HG03521 (cell line): ENCODE measurements around the gene TRPM4.
"Not testable (repeated sequence)": the region's sequence is repeated elsewhere in the genome, so short reads cannot be mapped to it uniquely, and the experiment has no call there.

Experiments used
- ATAC-seq: cut with Tn5 transposase; IDR thresholded peaks from one replicate; pipeline ENCODE4 v1.9.1; 2021; ENCODE audit warnings: mild to moderate bottlenecking, moderate library complexity; ENCODE audit not compliant: unreplicated experiment

TRPM4 gene

DNA sequence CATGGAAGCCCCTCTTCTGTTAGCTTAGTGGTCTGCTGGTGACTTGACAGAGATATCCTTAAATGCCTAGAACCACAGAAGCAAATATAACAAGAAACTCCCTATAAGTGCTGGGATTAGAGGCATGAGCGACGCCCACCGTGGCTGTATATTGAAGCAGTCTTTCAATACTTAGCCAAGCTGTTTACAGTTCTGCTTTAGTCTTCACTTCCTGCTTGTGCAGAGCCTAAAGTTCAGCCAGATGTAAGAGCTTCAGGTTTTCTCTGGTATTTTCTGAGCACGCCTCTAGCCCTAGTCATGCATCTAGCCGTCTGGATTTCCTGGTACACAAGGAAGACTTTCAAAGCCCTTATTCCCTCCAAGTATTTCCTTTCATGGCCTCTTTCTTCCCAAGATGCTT, 28.5 kb downstream of the TRPM4 start:
- no peak for ATAC-seq

DNA sequence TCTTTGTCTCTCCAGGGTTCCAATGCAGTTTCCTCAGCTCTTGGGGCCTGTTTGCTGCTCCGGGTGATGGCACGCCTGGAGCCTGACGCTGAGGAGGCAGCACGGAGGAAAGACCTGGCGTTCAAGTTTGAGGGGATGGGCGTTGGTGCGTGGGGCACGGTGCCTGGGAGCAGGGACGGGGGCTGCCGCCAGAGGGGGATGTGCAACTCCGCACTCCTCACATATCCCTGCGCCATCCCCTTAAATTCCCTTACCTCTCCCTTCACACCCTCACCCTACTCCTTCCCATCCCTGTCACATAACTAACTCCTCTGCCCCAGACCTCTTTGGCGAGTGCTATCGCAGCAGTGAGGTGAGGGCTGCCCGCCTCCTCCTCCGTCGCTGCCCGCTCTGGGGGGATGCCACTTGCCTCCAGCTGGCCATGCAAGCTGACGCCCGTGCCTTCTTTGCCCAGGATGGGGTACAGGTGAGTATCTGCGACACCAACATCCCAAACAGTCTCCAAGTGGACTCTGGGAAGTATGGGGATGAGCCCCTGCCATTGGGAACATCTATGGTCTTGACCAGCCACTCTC, 31.1 kb downstream of the TRPM4 start:
- ATAC-seq, result no peak

DNA sequence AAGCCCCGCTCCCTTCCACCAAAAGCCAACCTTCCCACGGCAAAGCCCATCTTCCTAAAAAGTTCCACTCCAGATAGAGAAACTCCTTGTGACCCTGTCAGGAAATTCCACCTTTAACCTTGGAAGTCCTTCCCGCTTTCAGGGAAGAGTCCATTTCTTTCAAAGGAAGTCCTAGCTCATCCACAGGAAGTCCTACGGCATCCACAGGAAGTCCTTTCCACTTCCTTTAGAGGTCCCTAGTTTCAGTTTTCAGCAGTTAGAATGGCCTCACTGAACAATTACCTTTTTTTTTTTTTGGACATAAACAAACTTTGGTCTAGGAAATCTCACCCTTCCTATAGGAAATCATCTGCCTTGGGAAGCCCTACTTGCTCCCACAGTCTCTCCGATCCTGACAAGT, 31.7 kb downstream of the TRPM4 start:
- ATAC-seq, result no peak

DNA sequence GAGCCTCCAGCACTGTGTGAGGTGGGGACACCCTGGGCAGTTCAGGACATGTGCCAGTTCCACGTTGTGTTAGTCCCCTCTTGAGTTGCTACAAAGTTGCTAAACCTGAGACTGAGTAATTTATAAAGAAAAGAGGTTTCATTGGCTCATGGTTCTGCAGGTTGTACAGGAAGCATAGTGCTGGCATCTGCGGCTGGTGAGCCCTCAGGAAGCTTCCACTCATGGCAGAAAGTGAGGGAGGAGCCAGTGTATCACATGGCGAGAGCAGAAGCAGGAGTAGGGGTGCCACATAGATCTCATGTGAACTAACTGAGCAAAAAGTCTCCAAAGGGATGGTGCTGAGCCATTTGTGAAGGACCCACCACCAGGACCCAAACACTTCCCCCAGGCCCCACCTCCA, 33.2 kb downstream of the TRPM4 start:
- no peak for ATAC-seq

DNA sequence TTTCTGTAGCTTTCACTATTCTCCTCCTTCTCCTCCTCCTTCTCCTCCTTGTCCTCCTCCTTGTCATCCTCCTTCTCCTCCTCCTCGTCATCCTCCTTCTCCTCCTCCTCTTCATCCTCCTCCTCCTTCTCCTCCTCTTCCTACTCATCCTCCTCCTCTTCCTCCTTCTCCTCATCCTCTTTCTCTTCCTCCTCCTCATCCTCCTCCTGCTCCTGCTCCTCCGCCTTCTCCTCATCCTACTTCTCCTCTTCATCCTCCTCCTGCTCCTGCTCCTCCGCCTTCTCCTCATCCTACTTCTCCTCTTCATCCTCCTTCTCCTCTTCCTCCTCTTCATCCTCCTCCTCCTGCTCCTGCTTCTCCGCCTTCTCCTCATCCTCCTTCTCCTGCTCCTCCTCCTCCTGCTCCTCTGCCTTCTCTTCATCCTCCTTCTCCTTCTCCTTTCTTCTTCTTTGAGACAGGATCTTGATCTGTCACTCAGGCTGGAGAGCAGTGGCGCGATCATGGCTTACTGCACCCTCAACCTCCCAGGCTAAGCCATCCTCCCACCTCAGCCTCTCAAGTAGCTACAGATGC, 36.3 kb downstream of the TRPM4 start:
- no peak for ATAC-seq

DNA sequence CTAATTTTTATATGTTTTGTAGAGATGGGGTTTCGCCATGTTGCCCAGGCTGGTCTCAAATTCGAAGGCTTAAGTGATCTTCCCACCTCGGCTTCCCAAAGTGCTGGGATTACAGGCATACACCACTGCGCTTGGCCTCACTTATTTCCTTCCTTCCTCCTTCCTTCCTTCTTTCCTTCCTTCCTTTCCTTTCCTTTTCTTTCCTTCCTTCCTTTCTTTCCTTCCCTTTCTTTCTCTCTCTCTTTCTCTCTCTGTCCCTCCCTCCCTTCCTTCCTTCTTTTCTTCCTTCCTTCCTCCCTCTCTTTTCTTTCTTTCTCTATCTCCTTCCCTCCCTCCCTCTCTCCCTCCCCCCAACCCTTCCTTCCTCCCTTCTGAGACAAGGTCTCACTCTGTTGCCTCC, 36.8 kb downstream of the TRPM4 start:
- no peak for ATAC-seq

DNA sequence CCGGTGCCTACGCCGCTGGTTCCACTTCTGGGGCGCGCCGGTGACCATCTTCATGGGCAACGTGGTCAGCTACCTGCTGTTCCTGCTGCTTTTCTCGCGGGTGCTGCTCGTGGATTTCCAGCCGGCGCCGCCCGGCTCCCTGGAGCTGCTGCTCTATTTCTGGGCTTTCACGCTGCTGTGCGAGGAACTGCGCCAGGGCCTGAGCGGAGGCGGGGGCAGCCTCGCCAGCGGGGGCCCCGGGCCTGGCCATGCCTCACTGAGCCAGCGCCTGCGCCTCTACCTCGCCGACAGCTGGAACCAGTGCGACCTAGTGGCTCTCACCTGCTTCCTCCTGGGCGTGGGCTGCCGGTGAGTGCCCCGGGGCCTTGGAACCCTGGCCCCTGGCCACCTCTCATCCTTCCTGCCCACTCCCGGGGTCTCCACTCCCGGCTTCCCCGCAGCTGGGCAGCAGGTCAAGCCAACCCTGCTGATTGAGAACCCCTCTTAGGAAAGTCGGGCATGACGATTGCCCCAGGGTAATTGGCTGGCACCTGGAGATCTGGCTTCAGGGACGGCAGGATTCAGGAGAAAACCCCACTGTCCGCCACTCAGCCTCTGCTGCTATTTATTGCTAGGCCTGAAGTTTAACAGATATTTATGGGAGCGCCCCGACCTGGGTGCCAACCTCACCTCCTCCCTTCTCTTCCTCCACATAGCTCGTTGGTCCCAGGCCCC, 39.1 kb downstream of the TRPM4 start:
- no peak for ATAC-seq

DNA sequence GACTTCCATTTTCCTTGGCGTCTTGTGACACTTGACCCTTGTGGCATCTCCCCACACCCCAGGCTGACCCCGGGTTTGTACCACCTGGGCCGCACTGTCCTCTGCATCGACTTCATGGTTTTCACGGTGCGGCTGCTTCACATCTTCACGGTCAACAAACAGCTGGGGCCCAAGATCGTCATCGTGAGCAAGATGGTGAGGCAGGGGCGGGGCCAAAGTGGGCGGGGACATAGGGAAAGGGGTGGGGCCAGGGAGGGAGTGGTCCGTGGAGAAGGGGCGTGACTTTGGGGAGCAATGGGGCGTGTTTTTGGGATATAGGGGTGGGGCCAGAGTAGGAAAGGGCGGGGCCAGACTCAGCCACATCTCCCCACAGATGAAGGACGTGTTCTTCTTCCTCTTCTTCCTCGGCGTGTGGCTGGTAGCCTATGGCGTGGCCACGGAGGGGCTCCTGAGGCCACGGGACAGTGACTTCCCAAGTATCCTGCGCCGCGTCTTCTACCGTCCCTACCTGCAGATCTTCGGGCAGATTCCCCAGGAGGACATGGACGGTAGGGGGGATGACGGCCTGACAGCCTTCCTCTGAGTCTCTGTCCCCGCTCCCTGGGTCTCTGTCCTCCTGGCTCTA, 42.8 kb downstream of the TRPM4 start:
- no peak for ATAC-seq

DNA sequence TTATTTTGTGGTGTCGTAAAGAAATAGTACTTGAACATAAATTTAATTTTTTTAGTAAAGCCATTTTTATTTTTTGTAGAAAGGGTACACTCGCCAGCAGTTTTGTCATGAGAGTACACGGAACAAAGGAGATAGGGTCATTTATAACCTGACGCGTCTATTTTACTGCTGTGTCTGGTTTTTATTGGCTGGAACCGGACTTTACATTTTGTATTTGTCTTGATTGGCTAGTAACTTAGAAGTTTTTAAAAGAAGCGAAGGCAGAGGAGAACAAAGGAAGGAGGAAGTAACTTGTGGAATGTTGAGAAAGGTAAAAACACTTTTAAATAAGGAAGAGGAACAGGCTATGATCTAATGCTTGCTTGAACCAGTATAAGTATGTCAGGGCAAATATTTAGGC, 43.5 kb downstream of the TRPM4 start:
- ATAC-seq, result no peak

DNA sequence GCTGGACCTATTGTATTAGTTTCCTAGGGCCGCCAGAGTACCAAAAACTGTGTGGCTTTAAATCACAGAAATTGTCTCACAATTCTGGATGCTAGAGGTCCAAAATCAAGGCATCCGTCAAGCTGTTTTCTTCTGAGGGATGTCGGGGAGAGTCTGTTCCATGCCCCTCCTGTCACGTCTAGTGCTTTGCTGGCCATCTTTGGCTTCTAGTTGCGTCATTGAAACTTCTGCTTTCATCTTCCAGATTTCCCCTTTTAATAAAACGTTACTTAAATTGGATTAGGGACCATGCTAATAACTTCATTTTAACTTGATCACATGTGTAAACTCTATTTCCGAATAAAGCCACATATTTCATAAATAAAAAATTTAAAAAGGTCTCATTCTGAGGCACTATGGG, 47.5 kb downstream of the TRPM4 start:
- no peak for ATAC-seq

DNA sequence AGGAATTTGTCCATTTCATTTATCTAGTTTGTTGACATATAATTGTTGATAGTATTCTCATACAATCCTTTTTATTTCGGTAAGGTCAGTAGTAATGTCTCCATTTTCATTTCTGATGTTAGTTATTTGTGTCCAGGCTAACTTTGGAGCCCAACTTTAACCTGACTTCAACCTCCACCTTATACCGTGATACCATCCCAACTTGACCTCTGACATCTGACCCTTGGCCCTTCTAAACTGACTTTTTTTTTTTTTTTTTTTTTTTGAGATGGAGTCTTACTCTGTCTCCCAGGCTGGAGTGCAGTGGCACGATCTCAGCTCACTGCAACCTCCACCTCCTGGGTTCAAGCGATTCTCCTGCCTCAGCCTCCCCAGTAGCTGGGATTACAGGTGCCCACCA, 51.9 kb downstream of the TRPM4 start:
- not testable (repeated sequence) for ATAC-seq

DNA sequence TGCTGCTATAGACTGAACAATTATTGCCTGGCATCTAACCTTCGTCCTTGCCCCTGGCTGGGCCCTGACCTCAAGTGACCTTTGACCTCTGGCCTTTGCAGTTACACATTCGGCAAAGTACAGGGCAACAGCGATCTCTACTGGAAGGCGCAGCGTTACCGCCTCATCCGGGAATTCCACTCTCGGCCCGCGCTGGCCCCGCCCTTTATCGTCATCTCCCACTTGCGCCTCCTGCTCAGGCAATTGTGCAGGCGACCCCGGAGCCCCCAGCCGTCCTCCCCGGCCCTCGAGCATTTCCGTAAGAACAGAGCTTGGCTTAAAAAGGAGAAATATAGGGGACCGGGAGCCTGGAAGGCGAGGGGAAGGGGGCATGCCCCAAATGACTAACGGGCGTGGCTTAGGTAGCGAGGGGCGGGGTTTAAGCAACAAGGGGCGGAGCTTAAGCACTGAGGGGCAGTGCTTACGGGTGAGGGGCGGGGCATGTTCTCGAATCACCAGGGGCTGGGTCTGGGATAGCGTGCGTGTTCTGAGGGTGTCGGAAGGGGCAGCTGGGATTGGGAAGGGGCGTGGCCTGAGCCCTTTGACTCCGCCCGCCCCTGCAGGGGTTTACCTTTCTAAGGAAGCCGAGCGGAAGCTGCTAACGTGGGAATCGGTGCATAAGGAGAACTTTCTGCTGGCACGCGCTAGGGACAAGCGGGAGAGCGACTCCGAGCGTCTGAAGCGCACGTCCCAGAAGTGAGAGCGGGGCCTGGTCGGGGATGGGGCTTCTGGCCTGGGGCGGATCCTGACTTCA, 52.7 kb downstream of the TRPM4 start:
- no peak for ATAC-seq

DNA sequence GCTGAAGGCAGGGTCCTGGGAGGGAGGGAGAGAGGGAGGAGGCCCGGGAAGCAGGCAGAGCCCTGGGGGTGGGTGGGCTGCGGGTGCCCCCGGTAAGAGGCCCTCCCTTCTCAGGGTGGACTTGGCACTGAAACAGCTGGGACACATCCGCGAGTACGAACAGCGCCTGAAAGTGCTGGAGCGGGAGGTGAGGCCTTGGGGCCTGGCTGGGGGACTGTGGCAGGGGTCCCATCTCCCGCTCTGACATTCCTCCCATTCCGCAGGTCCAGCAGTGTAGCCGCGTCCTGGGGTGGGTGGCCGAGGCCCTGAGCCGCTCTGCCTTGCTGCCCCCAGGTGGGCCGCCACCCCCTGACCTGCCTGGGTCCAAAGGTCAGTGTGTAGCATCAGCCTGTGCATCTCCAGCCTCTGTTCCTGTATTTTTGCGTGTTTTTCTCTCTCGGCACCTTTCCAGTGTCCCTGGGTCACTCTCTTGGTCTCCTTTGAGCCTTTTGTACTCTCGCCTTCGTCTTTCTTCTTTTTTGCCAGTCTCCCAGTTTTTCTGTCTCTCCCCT, 53.4 kb downstream of the TRPM4 start:
- no peak for ATAC-seq

DNA sequence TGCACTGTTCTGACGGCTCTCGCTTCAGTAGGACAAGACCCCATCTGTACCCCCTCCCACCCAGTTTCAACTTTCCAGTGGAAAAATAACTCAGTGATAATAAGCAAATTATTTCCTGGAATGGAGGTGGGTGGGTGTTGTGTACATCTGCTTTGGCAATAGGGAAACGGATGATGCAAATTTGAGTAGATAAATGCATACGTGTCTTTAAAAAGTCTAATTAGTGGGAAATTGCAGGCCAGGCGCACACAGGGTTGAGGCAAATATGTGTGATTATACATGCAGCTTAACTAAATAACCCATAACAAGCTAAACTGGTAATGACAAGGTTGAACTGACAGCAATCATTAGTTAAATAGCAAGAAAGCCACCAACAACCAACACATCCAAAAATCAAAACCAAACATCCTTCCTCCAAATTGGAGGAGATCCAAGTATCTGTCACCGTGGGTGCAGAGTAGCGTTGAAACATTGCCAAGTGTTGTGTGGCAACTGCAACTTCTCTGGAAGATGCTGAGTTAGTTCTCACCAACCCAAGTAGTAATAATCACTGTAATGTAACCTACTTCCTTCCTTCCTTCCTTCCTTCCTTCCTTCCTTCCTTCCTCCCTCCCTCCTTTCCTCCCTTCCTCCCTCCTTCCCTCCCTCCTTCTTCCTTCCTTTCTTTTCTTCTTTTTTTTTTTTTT, 54.6 kb downstream of the TRPM4 start:
- no peak for ATAC-seq

DNA sequence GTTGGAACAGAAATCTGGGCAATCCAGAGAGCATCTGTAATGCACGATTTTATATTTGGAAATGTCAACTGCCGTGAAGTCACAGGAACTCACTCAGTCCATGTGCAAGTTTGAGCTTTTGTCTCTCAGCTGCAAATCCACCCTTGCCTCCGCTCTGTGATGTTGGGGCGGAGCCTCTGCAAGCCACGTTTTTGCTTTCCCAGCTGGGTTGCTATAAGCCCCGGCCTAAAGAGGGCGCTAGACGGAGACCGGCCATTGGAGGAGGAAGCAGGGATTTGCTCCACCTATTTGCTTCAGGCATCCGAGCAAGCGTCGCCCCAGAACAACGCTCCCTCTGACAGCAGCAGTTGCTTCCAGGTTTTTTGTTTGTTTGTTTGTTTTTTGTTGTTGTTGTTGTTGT, 56.2 kb downstream of the TRPM4 start:
- ATAC-seq, result no peak

DNA sequence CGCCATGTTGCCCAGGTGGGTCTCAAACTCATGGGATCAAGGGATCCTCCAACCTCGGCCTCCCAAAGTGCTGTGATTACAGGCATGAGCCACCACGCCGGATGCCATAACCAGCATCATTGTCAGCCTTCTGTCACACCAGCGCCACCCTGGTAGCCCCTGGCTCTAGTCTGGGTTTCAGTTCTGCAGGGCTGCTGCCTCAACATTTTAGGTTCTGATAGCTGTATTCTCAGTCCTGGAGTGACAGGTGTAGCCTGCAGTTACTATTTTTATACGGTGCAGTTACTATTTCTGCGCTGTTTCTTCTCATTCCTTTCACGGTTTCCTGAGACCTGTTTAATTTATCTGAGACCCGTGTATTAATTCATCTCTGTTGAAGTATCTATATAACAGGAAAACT, 57.1 kb downstream of the TRPM4 start:
- no peak for ATAC-seq

DNA sequence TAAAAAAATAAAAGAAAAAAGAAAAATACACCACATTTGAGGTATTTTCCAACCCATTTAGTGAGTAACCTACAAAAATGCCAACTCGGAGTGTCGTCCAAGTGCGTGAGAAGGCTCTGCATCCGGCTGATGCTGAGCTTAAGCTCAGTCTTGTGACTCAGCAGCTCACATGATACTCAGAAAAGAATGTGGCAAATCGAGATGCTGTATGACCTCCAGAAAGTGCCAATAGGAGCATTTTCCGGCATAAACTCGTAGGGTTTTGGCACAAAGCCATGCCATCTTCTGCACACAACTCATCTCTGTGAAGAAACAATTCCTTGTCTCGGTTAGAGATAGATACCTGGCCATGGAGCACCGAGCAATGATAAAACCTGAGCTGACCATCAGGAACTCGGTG, 58.5 kb downstream of the TRPM4 start:
- ATAC-seq, result no peak

DNA sequence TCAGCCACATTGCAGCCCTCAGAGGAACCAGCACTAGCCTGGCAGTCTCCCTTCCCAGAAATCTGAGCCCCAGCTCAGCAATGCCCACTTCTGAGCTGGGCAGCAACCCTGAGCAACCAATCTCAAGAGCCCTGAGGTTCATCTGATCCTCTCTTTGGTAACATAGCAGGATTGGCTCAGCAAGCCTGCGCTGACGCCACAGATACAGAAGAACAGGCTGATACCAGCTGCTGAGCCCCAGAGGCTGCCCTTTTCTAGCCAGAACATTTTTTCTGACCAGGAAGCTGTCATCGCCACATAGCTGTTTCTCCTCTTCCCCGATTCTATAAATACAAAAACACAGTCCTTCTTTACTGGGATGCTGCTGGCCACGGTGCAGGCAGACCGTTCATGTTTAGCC, 59.8 kb downstream of the TRPM4 start:
- ATAC-seq, result no peak

DNA sequence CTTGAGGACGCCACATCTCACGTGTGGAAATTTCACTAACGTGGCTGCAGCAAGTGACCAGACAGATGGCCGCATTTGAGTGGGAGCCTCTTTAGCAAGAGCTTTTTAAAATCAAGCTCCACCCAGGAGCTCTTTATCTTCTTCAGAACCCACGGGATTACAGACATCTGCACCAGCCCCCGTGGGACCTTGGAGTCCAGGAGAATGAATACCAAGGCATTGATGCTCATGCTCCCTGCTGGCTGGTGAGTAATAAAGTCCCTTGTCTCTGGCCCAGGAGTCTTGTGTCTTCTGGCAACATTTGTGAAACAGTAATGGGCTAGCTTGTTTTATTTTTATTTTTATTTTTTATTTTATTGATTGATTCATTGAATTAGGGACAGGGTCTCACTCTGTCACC, 64.4 kb downstream of the TRPM4 start:
- no peak for ATAC-seq

DNA sequence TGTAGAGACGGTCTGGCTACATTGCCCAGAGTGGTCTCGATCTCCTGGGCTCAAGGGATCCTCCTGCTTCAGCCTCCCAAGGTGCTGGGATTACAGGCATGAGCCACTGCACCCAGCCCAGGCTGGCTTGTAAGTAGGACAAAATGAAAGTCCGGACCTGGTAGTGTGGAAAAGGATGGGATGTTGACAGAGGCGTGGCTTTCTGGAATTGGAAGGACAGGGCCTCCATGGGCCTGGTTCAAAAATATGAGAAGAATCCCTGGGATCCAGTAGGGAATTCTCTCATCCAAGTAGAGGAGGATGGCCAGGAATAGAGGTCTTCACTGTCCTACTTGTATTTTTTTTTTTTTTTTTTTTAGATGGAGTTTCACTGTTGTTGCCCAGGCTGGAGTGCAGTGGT, 64.9 kb downstream of the TRPM4 start:
- ATAC-seq, result no peak

DNA sequence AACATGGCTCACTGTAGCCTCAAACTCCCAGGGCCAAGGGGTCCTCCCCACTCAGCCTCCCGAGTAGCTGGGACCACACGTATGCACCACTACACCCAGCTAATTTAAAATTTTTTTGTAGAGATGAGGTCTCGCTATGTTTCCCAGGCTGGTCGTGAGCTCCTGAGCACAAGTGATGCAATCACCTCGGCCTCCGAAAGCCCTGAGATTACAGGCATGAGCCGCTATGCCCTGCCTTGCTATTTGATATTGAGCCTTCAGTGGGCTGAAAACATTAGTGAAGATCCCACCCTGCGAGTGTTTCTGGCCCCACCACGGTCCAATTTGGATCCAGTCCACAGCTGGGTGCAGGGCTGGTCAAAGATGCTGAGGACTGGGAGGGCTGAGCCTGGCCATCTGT, 65.9 kb downstream of the TRPM4 start:
- no peak for ATAC-seq
